ENCODE results near the gene EMID1. TPM values are rescaled to one million over a fixed set of nuclear protein-coding genes. Genes with fewer than 3 reads are reported as not detected.

EMID1 gene
- total and polyA plus RNA-seq, 2 experiments from 2014 or later = 11.5 to 15.0 TPM

DNA sequence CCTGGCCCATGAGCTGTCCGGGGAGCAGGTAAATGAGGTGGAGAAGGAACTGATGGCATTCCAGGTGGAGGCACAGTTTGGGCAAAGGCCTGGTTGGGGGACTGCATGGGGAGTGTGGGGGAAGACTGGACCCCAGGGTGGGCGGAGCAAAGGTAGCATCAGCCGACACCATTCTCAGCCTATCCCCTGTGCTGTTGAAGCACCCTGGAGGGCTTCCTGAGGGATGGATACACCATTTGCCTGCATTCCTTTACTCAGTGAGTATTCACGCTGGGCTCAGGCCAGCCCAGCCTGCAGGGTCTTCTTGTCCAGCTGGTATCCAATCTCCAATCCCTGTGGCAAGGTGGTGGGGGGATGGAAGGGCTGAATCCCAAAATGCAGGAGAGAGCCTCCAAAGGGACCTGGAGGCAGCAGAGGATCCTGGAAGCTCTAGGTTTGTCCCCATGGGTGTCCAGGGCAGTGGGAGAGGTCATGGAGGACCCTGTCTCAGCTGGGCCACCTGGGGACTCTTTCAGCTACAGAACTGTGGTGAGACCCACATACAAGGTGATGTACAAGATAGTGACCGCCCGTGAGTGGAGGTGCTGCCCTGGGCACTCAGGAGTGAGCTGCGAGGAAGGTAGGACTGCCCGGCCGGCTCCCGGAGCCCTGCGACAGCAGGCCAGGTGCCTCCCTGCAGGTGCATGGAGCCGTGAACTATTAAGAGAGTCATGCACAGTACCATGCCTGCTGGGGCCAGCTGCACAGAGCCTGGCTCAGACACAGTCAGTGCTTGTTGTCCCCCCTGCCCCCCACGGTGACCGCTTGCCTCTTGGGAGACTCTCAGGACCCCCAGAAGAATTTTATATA, 9.5 kb downstream of the EMID1 start:
- Histone ChIP-seq H3K4me2 (no peak overlapping the region), H3K27ac (no peak overlapping the region), H3K9me3 (ENCODE audit: low read depth) (no peaks in the 10 kb centered on the region), H3K9me2 (replicated peaks; ENCODE audit: insufficient read depth) (no peaks in the 10 kb centered on the region), H3K36me3 (replicated peaks; ENCODE audit: insufficient read depth, low read depth) (no peaks in the 10 kb centered on the region), H3K79me2 (no peaks in the 10 kb centered on the region), H3K4me1 (ENCODE audit: insufficient read depth) (peaks cover 4% of the 10 kb centered on the region), H3K27me3 (no peaks in the 10 kb centered on the region), H3K4me3 (no peak overlapping the region), H2AFZ (no peak overlapping the region), H4K20me1 (ENCODE audit: insufficient read depth, poor library complexity, severe bottlenecking) (no peaks in the 10 kb centered on the region)
- TF ChIP-seq, protein P1, sequence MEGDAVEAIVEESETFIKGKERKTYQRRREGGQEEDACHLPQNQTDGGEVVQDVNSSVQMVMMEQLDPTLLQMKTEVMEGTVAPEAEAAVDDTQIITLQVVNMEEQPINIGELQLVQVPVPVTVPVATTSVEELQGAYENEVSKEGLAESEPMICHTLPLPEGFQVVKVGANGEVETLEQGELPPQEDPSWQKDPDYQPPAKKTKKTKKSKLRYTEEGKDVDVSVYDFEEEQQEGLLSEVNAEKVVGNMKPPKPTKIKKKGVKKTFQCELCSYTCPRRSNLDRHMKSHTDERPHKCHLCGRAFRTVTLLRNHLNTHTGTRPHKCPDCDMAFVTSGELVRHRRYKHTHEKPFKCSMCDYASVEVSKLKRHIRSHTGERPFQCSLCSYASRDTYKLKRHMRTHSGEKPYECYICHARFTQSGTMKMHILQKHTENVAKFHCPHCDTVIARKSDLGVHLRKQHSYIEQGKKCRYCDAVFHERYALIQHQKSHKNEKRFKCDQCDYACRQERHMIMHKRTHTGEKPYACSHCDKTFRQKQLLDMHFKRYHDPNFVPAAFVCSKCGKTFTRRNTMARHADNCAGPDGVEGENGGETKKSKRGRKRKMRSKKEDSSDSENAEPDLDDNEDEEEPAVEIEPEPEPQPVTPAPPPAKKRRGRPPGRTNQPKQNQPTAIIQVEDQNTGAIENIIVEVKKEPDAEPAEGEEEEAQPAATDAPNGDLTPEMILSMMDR (IDR thresholded peaks at IDR 0.05; ENCODE audit: poor library complexity) = no peak
- TF ChIP-seq EZH2phosphoT487 (IDR thresholded peaks at IDR 0.05; ENCODE audit: low read depth, severe bottlenecking, unreplicated experiment) (no peak), EZH2 (IDR thresholded peaks at IDR 0.05; ENCODE audit: borderline replicate concordance) (no peak)
- DNase-seq (ENCODE audit: low spot score) = no peak
- WGBS (ENCODE audit: low lambda C conversion rate, missing lambda C conversion rate) = 89% methylated on average over 14 of the region's 14 CpGs

DNA sequence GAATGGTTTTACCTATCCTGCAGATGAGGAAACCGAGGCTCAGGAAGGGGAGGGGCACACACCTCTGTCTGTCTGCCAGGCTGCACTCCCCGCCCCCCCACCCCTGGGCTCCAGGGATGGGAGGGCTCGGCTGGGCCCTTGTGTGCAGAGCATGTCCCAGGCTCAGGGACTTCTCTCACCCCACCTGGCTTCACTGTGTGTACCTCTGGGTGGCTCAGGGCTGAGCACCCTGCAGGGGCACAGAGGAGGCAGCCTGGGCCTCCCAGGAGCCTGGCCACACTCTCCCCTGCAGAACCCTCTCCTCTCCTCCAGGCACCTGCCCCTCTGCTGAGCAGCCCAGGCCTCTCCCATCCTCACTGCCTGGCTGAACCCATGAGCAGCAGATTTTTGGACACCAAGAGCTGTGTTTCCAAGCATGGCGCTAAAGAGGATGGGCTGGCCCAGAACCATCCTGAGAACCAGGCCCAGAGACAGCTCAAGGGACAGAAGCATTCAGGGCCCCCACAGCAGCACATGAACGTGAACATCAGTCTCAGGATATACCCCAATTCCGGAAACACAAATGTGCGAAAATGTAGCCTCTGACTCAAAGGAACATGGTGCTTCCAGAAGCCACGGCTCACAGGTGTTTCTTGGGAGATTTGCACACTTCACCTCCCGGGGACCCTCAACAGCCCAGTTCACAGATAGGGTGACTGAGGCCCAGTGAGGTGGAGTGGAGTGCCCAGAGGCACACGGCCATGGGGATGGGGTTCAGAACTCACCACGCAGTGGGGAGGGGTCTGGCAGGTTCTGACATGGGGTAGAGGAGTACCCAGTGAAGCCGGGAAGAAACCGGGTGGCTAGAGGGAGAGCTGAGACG, 10.5 kb downstream of the EMID1 start:
- Histone ChIP-seq H3K4me3 (no peak overlapping the region), H3K9me3 (ENCODE audit: low read depth) (no peaks in the 10 kb centered on the region), H3K4me2 (no peak overlapping the region), H3K27me3 (no peaks in the 10 kb centered on the region), H4K20me1 (ENCODE audit: insufficient read depth, poor library complexity, severe bottlenecking) (no peaks in the 10 kb centered on the region), H3K36me3 (replicated peaks; ENCODE audit: insufficient read depth, low read depth) (no peaks in the 10 kb centered on the region), H3K27ac (no peak overlapping the region), H3K9me2 (replicated peaks; ENCODE audit: insufficient read depth) (no peaks in the 10 kb centered on the region), H3K79me2 (no peaks in the 10 kb centered on the region), H3K4me1 (ENCODE audit: insufficient read depth) (peaks cover 10% of the 10 kb centered on the region), H2AFZ (no peak overlapping the region)
- no peak for DNase-seq (ENCODE audit: low spot score)
- WGBS (ENCODE audit: low lambda C conversion rate, missing lambda C conversion rate) = 85% methylated on average over 11 of the region's 14 CpGs
- TF ChIP-seq, protein P1 (IDR thresholded peaks at IDR 0.05; ENCODE audit: poor library complexity) = no peak
- no peak for TF ChIP-seq EZH2 (IDR thresholded peaks at IDR 0.05; ENCODE audit: borderline replicate concordance)
- TF ChIP-seq EZH2phosphoT487 (IDR thresholded peaks at IDR 0.05; ENCODE audit: low read depth, severe bottlenecking, unreplicated experiment) = no peak

DNA sequence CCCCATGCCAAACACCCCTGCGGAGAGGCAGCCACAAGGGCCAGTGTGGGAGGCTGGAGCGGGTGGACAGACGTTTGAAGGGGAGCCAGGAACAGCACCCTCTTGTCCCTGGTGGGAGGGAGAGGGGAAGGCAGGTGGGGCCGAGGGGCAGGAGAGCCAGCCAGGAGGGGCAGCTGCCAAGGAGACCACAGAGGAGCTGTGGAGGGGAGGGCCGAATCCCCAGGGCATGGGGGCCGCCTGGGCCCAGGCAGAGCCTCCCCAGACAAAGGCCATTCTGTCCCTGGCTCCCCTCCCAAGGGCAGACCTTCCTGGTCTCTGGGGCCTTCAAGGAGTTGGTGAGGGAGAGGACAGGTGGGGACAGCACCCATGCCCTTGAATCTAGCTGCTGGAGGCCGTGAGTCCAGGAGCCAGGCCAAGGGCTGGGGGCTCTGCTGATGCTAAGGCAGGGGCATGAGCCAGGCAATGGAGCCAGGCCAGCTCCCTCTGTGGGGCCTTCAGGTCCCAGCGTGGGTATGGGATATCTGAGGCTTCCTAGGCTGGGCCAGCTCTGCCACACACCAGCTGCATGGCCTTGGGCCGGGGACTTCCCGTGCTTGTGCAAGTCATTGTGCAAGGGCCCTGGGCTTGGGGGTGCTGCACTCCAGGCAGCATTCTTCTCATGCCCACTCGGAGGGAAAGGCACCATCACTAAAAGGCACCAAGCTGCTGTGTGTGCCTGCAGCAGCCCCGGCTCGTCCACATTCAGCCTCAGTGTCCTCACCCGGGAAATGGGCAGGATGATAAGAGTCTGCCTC, 11.4 kb downstream of the EMID1 start:
- Histone ChIP-seq H3K4me1 (ENCODE audit: insufficient read depth) (peaks cover 10% of the 10 kb centered on the region), H4K20me1 (ENCODE audit: insufficient read depth, poor library complexity, severe bottlenecking) (no peaks in the 10 kb centered on the region), H2AFZ (no peak overlapping the region), H3K9me3 (ENCODE audit: low read depth) (no peaks in the 10 kb centered on the region), H3K27me3 (no peaks in the 10 kb centered on the region), H3K79me2 (no peaks in the 10 kb centered on the region), H3K9me2 (replicated peaks; ENCODE audit: insufficient read depth) (no peaks in the 10 kb centered on the region), H3K4me2 (no peak overlapping the region), H3K36me3 (replicated peaks; ENCODE audit: insufficient read depth, low read depth) (no peaks in the 10 kb centered on the region), H3K27ac (no peak overlapping the region), H3K4me3 (no peak overlapping the region)
- 80% methylated on average over 11 of the region's 14 CpGs for WGBS (ENCODE audit: low lambda C conversion rate, missing lambda C conversion rate)
- no peak for TF ChIP-seq EZH2phosphoT487 (IDR thresholded peaks at IDR 0.05; ENCODE audit: low read depth, severe bottlenecking, unreplicated experiment)
- TF ChIP-seq, protein P1 (IDR thresholded peaks at IDR 0.05; ENCODE audit: poor library complexity) = no peak
- TF ChIP-seq EZH2 (IDR thresholded peaks at IDR 0.05; ENCODE audit: borderline replicate concordance) = no peak
- DNase-seq (ENCODE audit: low spot score) = peak; percentile 46

Measured in hepatocyte (in vitro differentiated cells).